Ishikawa (cell line): Measurements from ENCODE around the gene CCIN.

Source experiments
- CEBPB ChIP-seq: IDR thresholded peaks from 2 replicates; pipeline ENCODE4 v1.6.1; 2012
- CREB1 ChIP-seq: IDR thresholded peaks from 2 replicates; pipeline ENCODE4 v1.6.1; 2012; ENCODE audit warnings: low read depth
- EGR1 ChIP-seq: IDR thresholded peaks from 2 replicates; pipeline ENCODE4 v1.6.1; 2012
- EP300 ChIP-seq: IDR thresholded peaks from 2 replicates; pipeline ENCODE4 v1.6.1; 2012; ENCODE audit warnings: borderline replicate concordance
- NFIC ChIP-seq: IDR thresholded peaks from 2 replicates; pipeline ENCODE4 v1.6.1; 2012
- RAD21 ChIP-seq: IDR thresholded peaks from 2 replicates; pipeline ENCODE4 v1.6.1; 2012; ENCODE audit warnings: low read depth
- TAF1 ChIP-seq: IDR thresholded peaks from 2 replicates; pipeline ENCODE4 v1.6.1; 2012; ENCODE audit warnings: low read depth, mild to moderate bottlenecking
- TCF12 ChIP-seq: IDR thresholded peaks from 2 replicates; pipeline ENCODE4 v1.6.1; 2012; ENCODE audit warnings: low read depth
- TEAD4 ChIP-seq: IDR thresholded peaks from 2 replicates; pipeline ENCODE4 v1.6.1; 2012
- YY1 ChIP-seq: IDR thresholded peaks from 2 replicates; pipeline ENCODE4 v1.6.1; 2012; ENCODE audit warnings: low read depth
- TF ChIP-seq, protein P1 (sequence below): IDR thresholded peaks from 2 replicates; pipeline ENCODE4 v1.6.1; 2012; ENCODE audit warnings: low read depth, mild to moderate bottlenecking
- TF ChIP-seq, protein P2 (sequence below): IDR thresholded peaks from 2 replicates; pipeline ENCODE4 v1.6.1; 2012
- TF ChIP-seq, protein P3 (sequence below): IDR thresholded peaks from 2 replicates; pipeline ENCODE4 v1.6.1; 2012

DNA sequence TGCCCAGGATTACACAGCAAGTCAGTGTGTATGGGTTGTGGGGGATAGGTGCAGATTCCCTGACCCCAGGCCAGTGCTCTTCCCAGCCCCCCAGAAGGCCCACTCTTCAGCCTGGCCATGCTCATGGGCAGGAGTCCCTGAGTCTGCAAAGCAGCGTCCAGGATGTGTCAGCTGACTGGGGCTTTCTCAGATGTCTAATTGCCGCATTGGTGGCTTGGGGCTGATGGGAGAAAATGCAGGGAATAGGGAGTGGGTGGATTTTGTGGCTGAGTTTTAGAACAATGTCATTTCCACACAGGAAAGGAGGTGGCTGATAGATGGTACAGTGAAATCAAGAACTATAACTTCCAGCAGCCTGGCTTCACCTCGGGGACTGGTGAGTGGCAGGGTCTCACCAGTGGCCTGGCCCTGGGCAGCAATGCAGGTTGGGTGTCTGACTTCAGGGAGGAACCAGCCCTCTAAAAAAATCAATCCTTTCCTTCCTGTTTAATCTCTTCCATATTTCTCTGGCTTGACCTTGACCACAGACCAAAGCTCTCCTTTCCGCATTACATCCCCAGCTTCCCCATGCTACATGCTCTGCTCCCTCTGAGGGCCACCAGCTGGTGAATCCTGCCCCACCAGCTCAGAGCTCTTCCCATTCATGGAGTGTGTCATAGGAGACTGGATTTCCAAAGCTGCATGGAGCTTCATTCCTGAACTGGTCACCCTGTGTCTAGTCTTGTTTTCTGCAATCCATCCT, 18.4 kb upstream of the CCIN start:
- no peak for TF ChIP-seq EP300
- TF ChIP-seq TCF12, result no peak
- TF ChIP-seq CEBPB, result no peak
- TF ChIP-seq YY1, result no peak
- TF ChIP-seq TEAD4, result no peak
- TF ChIP-seq RAD21, result no peak
- TF ChIP-seq, protein P1, sequence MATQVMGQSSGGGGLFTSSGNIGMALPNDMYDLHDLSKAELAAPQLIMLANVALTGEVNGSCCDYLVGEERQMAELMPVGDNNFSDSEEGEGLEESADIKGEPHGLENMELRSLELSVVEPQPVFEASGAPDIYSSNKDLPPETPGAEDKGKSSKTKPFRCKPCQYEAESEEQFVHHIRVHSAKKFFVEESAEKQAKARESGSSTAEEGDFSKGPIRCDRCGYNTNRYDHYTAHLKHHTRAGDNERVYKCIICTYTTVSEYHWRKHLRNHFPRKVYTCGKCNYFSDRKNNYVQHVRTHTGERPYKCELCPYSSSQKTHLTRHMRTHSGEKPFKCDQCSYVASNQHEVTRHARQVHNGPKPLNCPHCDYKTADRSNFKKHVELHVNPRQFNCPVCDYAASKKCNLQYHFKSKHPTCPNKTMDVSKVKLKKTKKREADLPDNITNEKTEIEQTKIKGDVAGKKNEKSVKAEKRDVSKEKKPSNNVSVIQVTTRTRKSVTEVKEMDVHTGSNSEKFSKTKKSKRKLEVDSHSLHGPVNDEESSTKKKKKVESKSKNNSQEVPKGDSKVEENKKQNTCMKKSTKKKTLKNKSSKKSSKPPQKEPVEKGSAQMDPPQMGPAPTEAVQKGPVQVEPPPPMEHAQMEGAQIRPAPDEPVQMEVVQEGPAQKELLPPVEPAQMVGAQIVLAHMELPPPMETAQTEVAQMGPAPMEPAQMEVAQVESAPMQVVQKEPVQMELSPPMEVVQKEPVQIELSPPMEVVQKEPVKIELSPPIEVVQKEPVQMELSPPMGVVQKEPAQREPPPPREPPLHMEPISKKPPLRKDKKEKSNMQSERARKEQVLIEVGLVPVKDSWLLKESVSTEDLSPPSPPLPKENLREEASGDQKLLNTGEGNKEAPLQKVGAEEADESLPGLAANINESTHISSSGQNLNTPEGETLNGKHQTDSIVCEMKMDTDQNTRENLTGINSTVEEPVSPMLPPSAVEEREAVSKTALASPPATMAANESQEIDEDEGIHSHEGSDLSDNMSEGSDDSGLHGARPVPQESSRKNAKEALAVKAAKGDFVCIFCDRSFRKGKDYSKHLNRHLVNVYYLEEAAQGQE, result no peak
- TF ChIP-seq NFIC, result no peak
- no peak for TF ChIP-seq CREB1
- TF ChIP-seq TAF1, result no peak
- no peak for TF ChIP-seq EGR1
- TF ChIP-seq, protein P2, sequence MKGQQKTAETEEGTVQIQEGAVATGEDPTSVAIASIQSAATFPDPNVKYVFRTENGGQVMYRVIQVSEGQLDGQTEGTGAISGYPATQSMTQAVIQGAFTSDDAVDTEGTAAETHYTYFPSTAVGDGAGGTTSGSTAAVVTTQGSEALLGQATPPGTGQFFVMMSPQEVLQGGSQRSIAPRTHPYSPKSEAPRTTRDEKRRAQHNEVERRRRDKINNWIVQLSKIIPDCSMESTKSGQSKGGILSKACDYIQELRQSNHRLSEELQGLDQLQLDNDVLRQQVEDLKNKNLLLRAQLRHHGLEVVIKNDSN, result no peak
- TF ChIP-seq, protein P3, sequence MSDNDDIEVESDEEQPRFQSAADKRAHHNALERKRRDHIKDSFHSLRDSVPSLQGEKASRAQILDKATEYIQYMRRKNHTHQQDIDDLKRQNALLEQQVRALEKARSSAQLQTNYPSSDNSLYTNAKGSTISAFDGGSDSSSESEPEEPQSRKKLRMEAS, result no peak
